Activated CD8-positive, alpha-beta memory T cell treated with anti-CD3 and anti-CD28 coated beads for 48 hours (primary cell): ENCODE measurements around the gene THSD4.
"Not testable (repeated sequence)": the region's sequence is repeated elsewhere in the genome, so short reads cannot be mapped to it uniquely, and the experiment has no call there.

Experiments used
- DNase-seq, 3 experiments: peaks; one replicate each; pipeline ENCODE4 v3.0.0-alpha.2; 2020; ENCODE audit warnings: low read depth in 2 of 3, low spot score in 2 of 3

Gene THSD4

GRCh38 chr15:71646767-71647486 lies 531.7 kb downstream of the THSD4 start:
- DNase-seq = no peak

- no peak for DNase-seq
These were observed 532.2 kb downstream of the THSD4 start for GRCh38 chr15:71647487-71647808.

GRCh38 chr15:71648095-71648494 lies 532.8 kb downstream of the THSD4 start:
- no peak for DNase-seq

- no peak for DNase-seq
These were observed 534.6 kb downstream of the THSD4 start for GRCh38 chr15:71649894-71650293.

- no peak for DNase-seq
These were observed 535.3 kb downstream of the THSD4 start for GRCh38 chr15:71650603-71651002.

- DNase-seq = no peak
These were observed 536.5 kb downstream of the THSD4 start for GRCh38 chr15:71651750-71652186.

GRCh38 chr15:71654042-71654719 lies 538.9 kb downstream of the THSD4 start:
- no peak for DNase-seq

- DNase-seq = no peak
These were observed 539.5 kb downstream of the THSD4 start for GRCh38 chr15:71654720-71655174.

GRCh38 chr15:71656425-71656824 lies 541.2 kb downstream of the THSD4 start:
- no peak for DNase-seq

GRCh38 chr15:71657141-71657540 lies 541.9 kb downstream of the THSD4 start:
- no peak for DNase-seq

- no peak for DNase-seq
These were observed 542.8 kb downstream of the THSD4 start for GRCh38 chr15:71658036-71658435.

- DNase-seq = no peak
These were observed 543.8 kb downstream of the THSD4 start for GRCh38 chr15:71658827-71659729.

- DNase-seq = no peak
These were observed 544.4 kb downstream of the THSD4 start for GRCh38 chr15:71659730-71660067.

GRCh38 chr15:71660501-71660900 lies 545.2 kb downstream of the THSD4 start:
- no peak for DNase-seq

- DNase-seq = no peak
These were observed 547.0 kb downstream of the THSD4 start for GRCh38 chr15:71662306-71662705.

GRCh38 chr15:71664622-71665021 lies 549.4 kb downstream of the THSD4 start:
- DNase-seq = no peak

- DNase-seq = no peak
These were observed 551.7 kb downstream of the THSD4 start for GRCh38 chr15:71666763-71667620.

- DNase-seq = no peak
These were observed 554.4 kb downstream of the THSD4 start for GRCh38 chr15:71669688-71670087.

GRCh38 chr15:71670222-71670621 lies 555.0 kb downstream of the THSD4 start:
- DNase-seq = not testable (repeated sequence)

GRCh38 chr15:71674354-71674753 lies 559.1 kb downstream of the THSD4 start:
- DNase-seq = no peak

- DNase-seq = no peak
These were observed 562.1 kb downstream of the THSD4 start for GRCh38 chr15:71677352-71677751.
